ENCODE results near the gene TNRC18. TPM values are rescaled to one million over a fixed set of nuclear protein-coding genes. Genes with fewer than 3 reads are reported as not detected.

Gene TNRC18
- total RNA-seq, 1 donor from 2014 or later, result 118 TPM

- H3K36me3 ChIP-seq, result peaks cover 41% of the 10 kb centered on the region
- peak overlapping the region; percentile 24 for H3K27ac ChIP-seq
Observed at GRCh38 chr7:5395246-5395645, 28.4 kb downstream of the TNRC18 start.

GRCh38 chr7:5394264-5395105, 29.1 kb downstream of the TNRC18 start:
- ATAC-seq, result no peak
- H3K36me3 ChIP-seq, result peaks cover 48% of the 10 kb centered on the region
- H3K27ac ChIP-seq, result peak overlapping the region; percentile 24
- H3K4me1 ChIP-seq, result peaks cover 29% of the 10 kb centered on the region
- no peaks in the 10 kb centered on the region for H3K27me3 ChIP-seq
- TF ChIP-seq CTCF (IDR thresholded peaks at IDR 0.05), result no peak
- no peaks in the 10 kb centered on the region for H3K9me3 ChIP-seq
- H3K4me3 ChIP-seq, result no peak overlapping the region
- intact Hi-C loops (cut with DNase I), result no loop called here
- DNase-seq, result no peak

More at GRCh38 chr7:5395246-5395645, 28.4 kb downstream of the TNRC18 start:
- Histone ChIP-seq H3K27me3 (no peaks in the 10 kb centered on the region), H3K9me3 (no peaks in the 10 kb centered on the region), H3K4me1 (peaks cover 29% of the 10 kb centered on the region), H3K4me3 (no peak overlapping the region)
- ATAC-seq (no peak), DNase-seq (no peak)
- TF ChIP-seq CTCF (IDR thresholded peaks at IDR 0.05), result no peak
- intact Hi-C loops (cut with DNase I), result no loop called here

GRCh38 chr7:5393748-5394147, 29.9 kb downstream of the TNRC18 start:
- Histone ChIP-seq H3K9me3 (no peaks in the 10 kb centered on the region), H3K4me1 (peaks cover 29% of the 10 kb centered on the region), H3K27ac (no peak overlapping the region), H3K36me3 (peaks cover 48% of the 10 kb centered on the region), H3K27me3 (no peaks in the 10 kb centered on the region), H3K4me3 (no peak overlapping the region)
- intact Hi-C loops (cut with DNase I), result no loop called here
- no peak for TF ChIP-seq CTCF (IDR thresholded peaks at IDR 0.05)
- DNase-seq, result no peak
- no peak for ATAC-seq

- Histone ChIP-seq H3K36me3 (peaks cover 49% of the 10 kb centered on the region), H3K4me3 (no peak overlapping the region), H3K9me3 (no peaks in the 10 kb centered on the region), H3K4me1 (peaks cover 29% of the 10 kb centered on the region), H3K27ac (no peak overlapping the region), H3K27me3 (no peaks in the 10 kb centered on the region)
- DNase-seq, result no peak
- ATAC-seq, result no peak
- no peak for TF ChIP-seq CTCF (IDR thresholded peaks at IDR 0.05)
- intact Hi-C loops (cut with DNase I), result no loop called here
Observed at GRCh38 chr7:5393328-5393727, 30.3 kb downstream of the TNRC18 start.

- intact Hi-C loops (cut with DNase I), result no loop called here
- peaks cover 73% of the 10 kb centered on the region for H3K36me3 ChIP-seq
Observed at GRCh38 chr7:5390918-5391317, 32.7 kb downstream of the TNRC18 start.

More at GRCh38 chr7:5390918-5391317, 32.7 kb downstream of the TNRC18 start:
- H3K9me3 ChIP-seq, result no peaks in the 10 kb centered on the region
- peaks cover 11% of the 10 kb centered on the region for H3K4me1 ChIP-seq
- H3K27ac ChIP-seq, result no peak overlapping the region
- no peak overlapping the region for H3K4me3 ChIP-seq
- ATAC-seq (no peak), DNase-seq (no peak)
- H3K27me3 ChIP-seq, result no peaks in the 10 kb centered on the region
- no peak for TF ChIP-seq CTCF (IDR thresholded peaks at IDR 0.05)

Measured in upper lobe of right lung (tissue), 1 donor.